AG10803 (cell line): ENCODE data around the gene WWTR1.
A peak's percentile ranks its signal among the peaks of the same experiment; 100 is the strongest.

Experiments used
- DNase-seq: peaks from one replicate; pipeline ENCODE4 v3.0.0; 2010; ENCODE audit warnings: low read depth
- H3K4me3 ChIP-seq: 2 replicates; pipeline ENCODE4 v1.5.1; 2011; ENCODE audit warnings: mild to moderate bottlenecking, low read length, control low read depth
- CTCF ChIP-seq: conservative IDR thresholded peaks from 2 replicates; pipeline ENCODE4 v1.5.1; 2011; ENCODE audit warnings: mild to moderate bottlenecking, low read length, control low read depth, inconsistent platforms

The WWTR1 gene

GRCh38 chr3:149579838-149580542 is 77.8 kb downstream of the WWTR1 start:
- TF ChIP-seq CTCF, result no peak
- no peak overlapping the region for H3K4me3 ChIP-seq
- peak; percentile 59 for DNase-seq

DNA sequence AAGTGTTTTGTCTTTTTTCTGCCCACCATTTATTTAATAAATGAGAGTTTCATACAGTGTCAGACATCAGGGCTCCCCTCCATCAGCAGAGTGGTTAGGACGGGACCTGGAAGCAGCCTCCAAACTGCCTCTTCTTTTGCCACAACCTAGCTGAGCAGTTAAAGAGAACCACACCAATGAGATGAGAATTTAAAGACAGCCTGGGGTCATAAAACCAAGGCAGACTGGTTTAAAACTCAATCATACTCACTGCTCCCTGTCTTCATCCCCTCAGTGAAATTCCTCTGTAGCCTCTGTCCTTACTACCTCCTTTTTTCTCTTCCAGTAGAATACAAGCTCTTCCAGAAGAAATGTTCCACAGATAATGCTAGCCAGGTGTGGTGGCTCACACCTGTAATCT is 78.7 kb downstream of the WWTR1 start:
- no peak for TF ChIP-seq CTCF
- no peak overlapping the region for H3K4me3 ChIP-seq
- no peak for DNase-seq

- H3K4me3 ChIP-seq, result no peak overlapping the region
- TF ChIP-seq CTCF, result no peak
- DNase-seq, result no peak
Observed at GRCh38 chr3:149577801-149578200, 80.0 kb downstream of the WWTR1 start.

DNA sequence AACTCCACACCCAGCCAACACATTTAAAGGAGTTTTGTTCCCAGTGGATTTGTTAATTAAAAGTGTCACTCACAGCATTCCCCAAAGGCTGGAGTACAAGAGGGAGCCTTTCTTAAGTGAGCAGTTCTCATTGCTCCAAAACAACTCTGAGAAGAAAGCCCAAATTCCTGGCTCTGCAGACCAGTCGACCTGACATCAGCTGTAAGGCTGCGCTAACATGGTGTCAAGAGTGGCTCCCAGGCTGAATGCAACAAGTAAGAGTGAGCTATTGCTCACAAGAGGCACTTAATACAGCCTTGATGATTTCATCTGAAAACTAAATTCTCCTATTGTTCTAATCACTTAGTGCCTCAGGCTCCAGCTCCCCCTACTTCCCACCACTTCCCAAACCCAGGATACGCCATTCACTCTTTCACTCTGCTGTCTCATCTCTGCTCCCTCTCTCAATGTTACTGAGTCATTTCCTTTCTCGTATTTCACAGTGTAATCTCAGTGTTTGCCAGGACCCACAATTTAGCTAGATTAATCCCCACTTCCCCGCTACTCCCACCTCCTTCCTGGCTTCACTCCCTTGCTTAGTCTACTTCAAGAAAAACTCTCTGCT is 81.8 kb downstream of the WWTR1 start:
- H3K4me3 ChIP-seq, result peak overlapping the region; percentile 15
- DNase-seq, result peak; percentile 95
- TF ChIP-seq CTCF, result no peak

GRCh38 chr3:149575213-149575960 is 82.4 kb downstream of the WWTR1 start:
- peak overlapping the region; percentile 15; the same call in 1 of the 2 replicates for H3K4me3 ChIP-seq
- no peak for TF ChIP-seq CTCF
- peak; percentile 94 for DNase-seq

DNA sequence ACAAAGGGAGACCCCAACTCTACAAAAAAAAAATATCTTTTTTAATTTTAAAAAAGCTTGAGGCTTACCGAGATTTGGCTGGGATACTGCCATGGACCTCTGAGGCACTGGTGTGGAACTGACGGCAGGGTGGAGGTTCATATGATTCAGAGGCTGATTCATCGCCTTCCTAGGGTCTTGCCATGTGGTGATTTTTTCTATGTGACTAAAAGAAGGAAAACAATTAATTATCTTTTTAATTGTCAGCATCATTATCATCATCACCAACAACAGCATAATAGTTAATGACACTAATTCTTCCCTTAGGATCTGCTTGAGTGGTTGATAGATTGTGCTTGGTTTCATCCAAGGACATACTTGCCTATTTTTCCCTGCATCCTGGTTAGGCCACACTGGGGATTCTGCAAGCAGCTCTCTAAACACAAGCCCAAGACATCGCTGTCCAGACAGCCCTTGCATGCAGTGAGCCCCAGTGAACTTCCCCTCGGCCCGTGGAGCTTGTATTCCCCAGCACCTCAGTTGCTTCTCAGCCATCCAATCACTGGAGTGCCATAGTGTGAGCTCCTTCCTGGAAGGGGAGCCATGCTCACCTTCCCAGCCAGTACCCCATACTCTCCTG is 84.9 kb downstream of the WWTR1 start:
- peak; percentile 74 for DNase-seq
- no peak overlapping the region for H3K4me3 ChIP-seq
- TF ChIP-seq CTCF, result no peak
